Left lung (tissue), 10 donors: Measurements from ENCODE around the gene CREB5. TPM values are rescaled to one million over a fixed set of nuclear protein-coding genes. Genes with fewer than 3 reads are reported as not detected.

Experiments
- ATAC-seq: fragments of 200-7000 bp; cut with Tn5 transposase; one replicate; pipeline ENCODE4 v1.9.1; 2020; ENCODE audit warnings: moderate library complexity
- DNase-seq, 4 donors: peaks; one replicate each; pipeline ENCODE4 v3.0.0-alpha.2; 2013 to 2020
- H3K27ac ChIP-seq, 2 donors: fragments of 200-600 bp; sonication (generic) in 1 of 2; one replicate each; pipeline versions ENCODE4 v1.5.0 to v1.8.0; 2020 to 2021
- H3K27me3 ChIP-seq, 2 donors: fragments of 200-600 bp; sonication (generic) in 1 of 2; one replicate each; pipeline versions ENCODE4 v1.5.0 to v1.8.0; 2020 to 2021
- H3K36me3 ChIP-seq, 2 donors: fragments of 200-600 bp; sonication (generic) in 1 of 2; one replicate each; pipeline versions ENCODE4 v1.5.0 to v1.8.0; 2020 to 2021
- H3K4me1 ChIP-seq, 2 donors: fragments of 200-600 bp; one replicate each; pipeline ENCODE4 v1.8.0; 2021
- H3K4me3 ChIP-seq, 2 donors: fragments of 200-600 bp; sonication (generic) in 1 of 2; one replicate each; pipeline versions ENCODE4 v1.5.0 to v1.8.0; 2020 to 2021; ENCODE audit warnings: mild to moderate bottlenecking in 1 of 2
- H3K9me3 ChIP-seq, 2 donors: fragments of 200-600 bp; sonication (generic) in 1 of 2; one replicate each; pipeline versions ENCODE4 v1.5.0 to v1.8.0; 2020 to 2021
- intact Hi-C, 2 donors: fragments of 100-400 bp; cut with DNase I; formaldehyde crosslinking; loops; one replicate each; pipeline versions ENCODE4 v1.11.2 to v1.14.2; 2022
- polyA plus RNA-seq, 6 donors: library from polyadenylated mRNA; unstranded; fragments of 120-200 nt; gene quantifications; one replicate each; pipeline ENCODE4 v1.2.1, GENCODE V29; 2013; ENCODE audit not compliant: insufficient read length in 6 of 6
- total RNA-seq, 2 donors: library from RNA; stranded (reverse); fragmentation: NEBNext Ultra II Directional; extraction: Animal tissue kit (Norgen Biotek cat#: 25700); gene quantifications; one replicate each; pipeline ENCODE4 v1.2.1, GENCODE V29; 2021
- TF ChIP-seq, protein P1 (sequence below), 2 donors: fragments of 200-600 bp; sonication (generic) in 1 of 2; IDR thresholded peaks; one replicate each; pipeline versions ENCODE4 v1.5.0 to v1.8.0; 2021; ENCODE audit warnings: antibody characterized with exemption in 2 of 2
- donor health status: DM: no; HTN: yes; CAD: no.
- donor health status: DM: no; HTN: no; CAD: no.

The CREB5 gene
- total and polyA plus RNA-seq, 8 donors: 6.6 to 19.9 (median 15.7) TPM

DNA sequence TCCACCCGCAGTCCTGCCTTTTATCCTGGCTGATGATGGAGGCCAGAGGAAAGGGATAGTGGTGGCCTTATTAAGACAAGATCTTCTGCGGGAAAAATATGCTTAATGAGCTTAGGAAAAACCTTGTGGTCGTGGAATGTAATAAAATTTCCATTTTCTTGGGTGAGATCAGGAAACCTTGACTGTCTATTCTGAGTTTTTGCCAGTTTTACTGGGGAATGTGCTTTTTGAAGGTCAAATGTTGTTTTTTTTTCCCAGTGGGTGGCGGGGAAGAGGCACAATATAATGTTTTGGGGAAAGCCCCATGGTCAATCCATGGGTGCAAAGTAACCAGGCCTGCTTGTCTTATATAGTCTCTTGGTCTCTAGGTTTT lies 118.5 kb downstream of the CREB5 start:
- intact Hi-C loops: no loop called here
- DNase-seq (no peak), ATAC-seq (no peak)
- Histone ChIP-seq H3K4me3 (no peak overlapping the region), H3K36me3 (no peaks in the 10 kb centered on the region), H3K27me3 (no peaks in the 10 kb centered on the region), H3K27ac (no peak overlapping the region), H3K4me1 (no peaks in the 10 kb centered on the region), H3K9me3 (peaks cover 0 to 3% of the 10 kb centered on the region in 2 donors)
- TF ChIP-seq, protein P1, sequence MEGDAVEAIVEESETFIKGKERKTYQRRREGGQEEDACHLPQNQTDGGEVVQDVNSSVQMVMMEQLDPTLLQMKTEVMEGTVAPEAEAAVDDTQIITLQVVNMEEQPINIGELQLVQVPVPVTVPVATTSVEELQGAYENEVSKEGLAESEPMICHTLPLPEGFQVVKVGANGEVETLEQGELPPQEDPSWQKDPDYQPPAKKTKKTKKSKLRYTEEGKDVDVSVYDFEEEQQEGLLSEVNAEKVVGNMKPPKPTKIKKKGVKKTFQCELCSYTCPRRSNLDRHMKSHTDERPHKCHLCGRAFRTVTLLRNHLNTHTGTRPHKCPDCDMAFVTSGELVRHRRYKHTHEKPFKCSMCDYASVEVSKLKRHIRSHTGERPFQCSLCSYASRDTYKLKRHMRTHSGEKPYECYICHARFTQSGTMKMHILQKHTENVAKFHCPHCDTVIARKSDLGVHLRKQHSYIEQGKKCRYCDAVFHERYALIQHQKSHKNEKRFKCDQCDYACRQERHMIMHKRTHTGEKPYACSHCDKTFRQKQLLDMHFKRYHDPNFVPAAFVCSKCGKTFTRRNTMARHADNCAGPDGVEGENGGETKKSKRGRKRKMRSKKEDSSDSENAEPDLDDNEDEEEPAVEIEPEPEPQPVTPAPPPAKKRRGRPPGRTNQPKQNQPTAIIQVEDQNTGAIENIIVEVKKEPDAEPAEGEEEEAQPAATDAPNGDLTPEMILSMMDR (IDR thresholded peaks at IDR 0.05): no peak

DNA sequence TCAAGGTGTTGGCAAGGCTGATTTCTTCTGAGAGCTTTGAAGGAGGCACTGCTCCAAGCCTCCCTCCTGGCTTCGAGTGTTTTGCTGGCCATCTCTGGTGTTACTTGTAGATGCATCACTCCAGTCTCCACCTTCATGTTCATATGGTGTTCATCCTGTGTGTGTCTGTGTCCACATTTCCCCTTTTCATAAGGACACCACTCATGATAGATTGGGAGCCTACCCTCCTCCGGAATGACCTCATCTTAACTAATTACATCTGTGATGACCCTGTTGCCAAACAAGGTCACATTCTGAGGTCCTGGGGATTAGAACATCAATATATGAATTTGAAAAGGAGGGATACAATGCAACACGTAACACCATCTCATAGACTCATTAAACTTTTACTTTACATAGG lies 119.0 kb downstream of the CREB5 start:
- H3K9me3 ChIP-seq: peaks cover 0 to 3% of the 10 kb centered on the region in 2 donors
- H3K4me3 ChIP-seq: no peak overlapping the region
- H3K27ac ChIP-seq: no peak overlapping the region
- H3K4me1 ChIP-seq: no peaks in the 10 kb centered on the region
- DNase-seq: no peak
- H3K27me3 ChIP-seq: no peaks in the 10 kb centered on the region
- H3K36me3 ChIP-seq: no peaks in the 10 kb centered on the region
- no peak for ATAC-seq
- intact Hi-C loops: no loop called here
- TF ChIP-seq, protein P1 (IDR thresholded peaks at IDR 0.05): no peak

DNA sequence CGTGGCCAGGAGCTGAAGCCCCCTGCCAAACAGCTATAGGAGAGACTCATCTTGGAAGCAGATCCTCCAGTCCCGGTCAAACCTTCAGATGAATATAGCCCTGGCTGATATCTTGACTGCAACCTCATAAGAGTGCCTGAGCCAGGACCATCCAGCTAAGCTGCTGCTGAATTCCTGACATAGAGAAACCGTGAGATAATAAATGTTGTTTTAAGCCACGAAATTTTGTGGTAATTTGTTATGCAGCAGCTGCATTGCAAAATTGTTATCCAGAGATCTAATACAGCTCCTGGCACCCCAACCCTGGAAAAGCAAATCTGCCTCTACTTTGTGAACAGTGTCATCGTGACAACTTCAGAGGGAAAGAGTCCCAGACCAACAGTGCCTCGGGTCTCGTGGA lies 119.9 kb downstream of the CREB5 start:
- TF ChIP-seq, protein P1 (IDR thresholded peaks at IDR 0.05): no peak
- no peaks in the 10 kb centered on the region for H3K27me3 ChIP-seq
- no peaks in the 10 kb centered on the region for H3K4me1 ChIP-seq
- H3K9me3 ChIP-seq: peaks cover 0 to 3% of the 10 kb centered on the region in 2 donors
- H3K27ac ChIP-seq: no peak overlapping the region
- intact Hi-C loops: no loop called here
- H3K4me3 ChIP-seq: no peak overlapping the region
- no peaks in the 10 kb centered on the region for H3K36me3 ChIP-seq
- ATAC-seq (no peak), DNase-seq (no peak)

DNA sequence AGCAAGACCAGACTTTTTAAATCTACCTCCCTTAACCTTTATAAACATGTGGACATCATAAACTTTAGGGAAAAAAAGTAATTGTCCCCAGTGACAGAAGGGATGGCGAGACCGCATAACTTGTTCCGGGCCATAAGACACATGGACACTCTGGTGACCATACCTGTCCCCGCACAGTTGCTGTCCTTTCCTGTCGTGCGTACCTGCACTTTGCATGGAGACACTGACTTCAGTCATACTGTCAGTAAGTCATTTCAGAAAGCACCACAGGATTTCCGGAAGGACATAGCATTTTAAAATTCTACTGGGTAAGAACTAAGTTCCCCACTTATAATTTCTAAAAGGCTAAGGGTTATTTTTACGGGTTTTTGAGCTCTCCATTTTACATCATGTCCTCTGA lies 120.9 kb downstream of the CREB5 start:
- Histone ChIP-seq H3K9me3 (peaks cover 0 to 3% of the 10 kb centered on the region in 2 donors), H3K36me3 (no peaks in the 10 kb centered on the region), H3K4me1 (no peaks in the 10 kb centered on the region), H3K27me3 (no peaks in the 10 kb centered on the region), H3K27ac (no peak overlapping the region), H3K4me3 (no peak overlapping the region)
- TF ChIP-seq, protein P1 (IDR thresholded peaks at IDR 0.05): no peak
- intact Hi-C loops: no loop called here
- no peak for ATAC-seq
- DNase-seq: no peak

DNA sequence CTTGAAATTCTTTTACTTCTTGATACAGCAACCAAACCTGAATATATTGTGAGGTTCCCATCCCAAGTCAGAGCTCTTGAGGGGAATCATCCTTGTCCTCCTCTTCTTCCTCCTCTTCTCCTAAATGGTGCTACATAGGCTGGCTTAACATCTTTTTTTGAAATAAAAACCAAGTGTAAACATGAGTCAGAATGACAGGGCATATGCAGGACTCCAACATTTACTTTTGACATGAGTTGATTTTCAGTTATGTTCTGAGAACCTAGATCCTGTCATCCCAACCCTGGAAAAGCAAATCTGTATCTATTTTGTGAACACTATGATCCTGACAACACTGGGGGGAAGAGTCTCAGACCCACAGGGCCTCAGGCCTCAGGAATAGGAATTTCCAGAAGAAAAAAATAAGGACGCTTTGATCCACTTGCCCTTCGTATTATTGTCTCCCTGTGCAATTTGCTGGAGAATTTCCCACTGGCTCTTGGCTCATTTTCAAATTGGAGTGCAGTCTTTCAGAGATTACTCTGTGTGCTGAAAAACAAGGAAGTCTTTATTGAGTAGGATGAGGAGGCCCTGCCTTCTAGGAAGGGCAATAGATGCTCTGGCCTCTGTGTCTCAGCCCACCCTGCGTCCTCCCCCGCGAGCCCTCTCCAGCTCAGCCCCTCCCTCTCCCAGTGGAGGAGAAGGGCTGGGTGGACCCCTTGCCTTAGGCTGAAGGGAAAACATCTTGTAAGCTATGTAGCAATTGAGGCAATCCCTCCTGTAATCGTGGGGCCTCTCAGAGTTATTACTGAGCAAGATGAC lies 121.6 kb downstream of the CREB5 start:
- Histone ChIP-seq H3K4me3 (no peak overlapping the region), H3K4me1 (no peaks in the 10 kb centered on the region), H3K27ac (no peak overlapping the region), H3K27me3 (no peaks in the 10 kb centered on the region), H3K36me3 (no peaks in the 10 kb centered on the region), H3K9me3 (peaks cover 0 to 3% of the 10 kb centered on the region in 2 donors)
- intact Hi-C loops: no loop called here
- peak in 1 of 4 donors; percentile 56 for DNase-seq
- no peak for ATAC-seq
- TF ChIP-seq, protein P1 (IDR thresholded peaks at IDR 0.05): no peak
